GM19240 (cell line): ENCODE results near the gene POLR1A.
A peak's percentile ranks its signal among the peaks of the same experiment; 100 is the strongest.

ENCODE experiments used
- DNase-seq: peaks from one replicate; pipeline ENCODE4 v3.0.0; 2011; ENCODE audit warnings: low spot score; ENCODE audit not compliant: insufficient read length

POLR1A gene

DNA sequence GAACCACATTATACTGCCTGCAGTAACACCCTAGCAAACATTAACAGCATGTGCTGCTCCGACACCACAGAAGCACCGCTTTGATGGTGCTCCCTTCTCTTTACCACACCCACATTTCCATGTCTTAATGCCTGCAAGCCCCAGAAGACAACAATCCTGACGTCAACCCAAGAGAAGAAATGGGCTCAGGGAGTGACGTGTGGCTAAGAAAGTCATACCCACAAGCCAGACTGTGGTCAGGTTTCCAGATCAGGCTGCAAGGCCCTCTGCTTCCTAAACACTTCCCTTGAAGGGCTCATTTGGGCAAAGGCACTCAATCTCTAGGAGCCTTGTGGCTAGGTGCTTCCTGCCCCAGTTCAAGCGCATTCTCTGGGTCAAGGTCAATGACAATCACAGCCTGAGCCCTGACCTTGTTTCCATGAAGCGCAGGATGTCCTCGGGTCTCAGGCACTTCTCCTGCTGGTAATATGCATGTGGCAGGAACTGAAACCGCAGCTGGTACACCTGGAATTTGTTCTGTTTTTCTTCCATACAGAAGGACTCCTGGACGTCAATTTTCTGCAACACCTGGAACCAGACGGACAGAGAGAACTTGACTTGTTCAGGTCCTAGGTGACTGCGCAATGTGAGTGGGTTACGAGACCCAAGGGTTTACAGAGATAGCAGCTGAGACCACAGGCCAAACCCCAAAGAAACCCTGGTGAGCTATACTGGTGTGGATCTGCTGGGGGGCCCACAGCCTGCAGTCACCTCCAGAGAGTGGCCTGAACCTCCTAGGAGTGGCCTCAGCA lies 67.2 kb downstream of the POLR1A start:
- DNase-seq: no peak

DNA sequence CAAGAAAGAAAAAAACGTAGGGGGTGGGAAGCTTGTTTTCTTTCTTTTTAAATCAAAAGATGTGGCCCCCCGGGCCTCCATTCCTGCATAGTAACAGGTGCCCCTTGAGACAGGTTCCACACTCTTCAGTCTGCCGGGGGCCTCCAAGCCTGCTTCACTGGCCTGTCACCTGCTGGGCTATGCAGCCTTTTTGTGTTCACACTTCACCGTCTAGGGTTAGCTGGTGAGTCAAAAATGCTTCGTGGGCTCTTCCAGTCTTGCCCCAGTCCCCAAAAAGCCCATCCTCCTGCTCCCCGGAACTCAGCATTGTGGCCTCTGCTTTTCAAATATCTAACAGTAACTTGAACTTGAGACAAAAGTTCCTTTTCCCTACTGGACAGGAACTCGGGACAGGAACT lies 67.9 kb downstream of the POLR1A start:
- no peak for DNase-seq

DNA sequence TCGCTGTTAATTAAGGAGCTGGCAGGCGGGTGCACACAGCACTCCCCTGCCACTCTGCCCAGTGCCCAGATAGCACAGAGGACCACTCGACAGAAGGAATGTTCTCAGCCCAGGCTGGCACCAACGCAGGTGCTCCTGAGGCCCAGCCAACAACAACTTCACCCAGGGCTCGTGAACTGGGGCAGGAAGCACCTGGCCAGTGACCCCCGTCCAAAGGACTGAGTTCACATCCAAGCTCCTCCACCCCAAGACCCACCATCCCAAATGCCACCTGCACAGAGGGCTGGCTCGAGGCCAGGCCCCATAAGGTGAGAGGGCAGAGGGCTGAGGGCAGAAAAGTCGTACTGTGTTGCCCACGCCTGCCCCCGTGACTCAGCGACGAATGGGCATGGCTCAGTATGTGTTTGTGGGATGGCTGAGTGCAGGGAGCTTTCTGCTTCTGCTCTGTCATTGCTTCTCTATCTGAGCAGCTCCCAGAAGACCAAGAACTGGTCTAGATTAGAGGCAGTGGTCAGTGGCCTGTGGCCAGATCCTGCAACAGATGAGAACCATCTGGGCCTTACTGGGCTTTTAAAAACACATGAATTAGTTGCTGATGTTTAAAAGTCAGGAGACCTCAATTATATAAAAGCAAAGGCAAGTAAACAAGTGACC lies 68.4 kb downstream of the POLR1A start:
- no peak for DNase-seq

DNA sequence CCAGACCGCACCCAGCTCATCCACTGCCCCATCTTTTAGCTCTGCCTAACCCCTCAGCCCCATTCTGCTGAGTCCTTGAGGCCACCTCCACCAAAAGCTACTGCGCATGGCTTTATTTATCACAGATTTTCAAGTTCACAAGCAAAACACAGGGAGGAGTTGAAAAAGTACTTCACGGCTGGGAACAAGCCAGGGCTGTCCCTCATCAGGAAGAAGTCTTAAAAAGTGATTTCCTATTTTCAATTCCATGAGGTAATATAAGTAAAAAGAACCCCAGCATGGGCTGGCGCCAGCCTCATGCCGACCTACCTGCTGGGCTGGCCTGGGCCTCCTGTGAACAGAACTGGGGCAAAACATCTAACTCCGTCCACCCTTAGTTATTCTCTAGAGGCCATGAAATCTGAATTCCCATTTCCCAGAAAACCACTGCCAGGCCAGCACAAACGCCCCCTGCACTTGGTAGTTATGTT lies 69.0 kb downstream of the POLR1A start:
- no peak for DNase-seq

DNA sequence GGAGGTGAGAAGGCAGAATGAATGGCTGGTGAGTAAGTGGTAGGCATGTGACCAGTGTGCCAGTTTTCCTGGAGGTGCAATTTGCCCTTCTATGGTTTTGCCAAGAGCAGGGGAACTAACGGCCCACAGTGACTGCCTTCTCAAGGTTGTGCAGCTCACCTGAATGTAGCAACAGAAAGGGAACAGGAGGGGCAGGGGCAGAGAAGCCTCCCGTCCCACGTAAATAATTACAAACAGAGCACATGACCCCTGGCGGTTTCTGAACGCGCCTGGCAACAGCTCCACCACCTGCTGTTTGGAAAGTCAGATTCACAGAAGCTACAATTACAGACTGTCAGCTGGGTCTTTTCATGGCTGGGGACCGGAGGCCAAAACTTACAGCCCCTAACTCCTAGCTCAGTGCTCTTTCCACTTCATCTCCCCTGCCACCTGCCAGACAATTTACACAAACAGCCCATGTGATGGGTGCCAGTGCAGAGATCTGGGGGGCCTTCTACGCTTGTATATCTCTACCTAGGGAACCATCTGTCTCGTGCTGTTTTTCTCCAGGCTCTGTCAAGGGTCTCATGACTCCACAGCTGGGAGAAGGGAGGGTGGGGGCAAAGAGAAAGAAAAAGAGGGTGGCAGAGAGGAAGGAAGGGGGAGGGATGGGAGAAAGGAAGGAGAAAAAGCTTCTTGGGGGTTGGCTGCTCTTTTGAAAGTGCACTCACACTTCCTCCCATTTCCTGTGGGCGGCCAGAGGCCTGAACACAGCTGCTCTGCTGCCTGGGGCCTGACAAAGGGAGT lies 69.6 kb downstream of the POLR1A start:
- DNase-seq: peak; percentile 95

DNA sequence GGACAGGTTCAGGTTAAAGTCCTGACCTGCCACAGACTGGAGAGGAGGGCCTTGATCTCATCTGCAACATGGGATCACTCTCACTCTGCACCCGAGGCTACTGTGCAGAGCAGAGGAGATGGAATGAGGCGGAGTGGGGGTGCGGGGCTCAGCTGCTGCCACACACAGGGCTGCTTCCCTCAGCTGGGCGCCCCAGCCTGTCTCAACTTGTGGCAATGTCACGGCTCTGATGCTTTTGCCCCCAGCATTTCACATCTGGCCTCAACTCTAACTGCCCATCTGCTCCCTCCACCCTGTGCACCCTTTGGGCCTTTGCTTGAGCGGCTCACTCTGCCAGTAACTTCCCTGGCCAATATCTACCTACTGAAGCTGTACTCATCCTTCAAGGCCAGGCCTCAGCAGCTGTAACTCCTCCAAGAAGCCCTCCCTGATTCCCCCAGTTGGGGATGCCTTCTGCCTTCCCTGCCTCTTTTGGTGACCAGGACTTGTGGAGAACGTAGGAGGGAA lies 70.3 kb downstream of the POLR1A start:
- DNase-seq: no peak

DNA sequence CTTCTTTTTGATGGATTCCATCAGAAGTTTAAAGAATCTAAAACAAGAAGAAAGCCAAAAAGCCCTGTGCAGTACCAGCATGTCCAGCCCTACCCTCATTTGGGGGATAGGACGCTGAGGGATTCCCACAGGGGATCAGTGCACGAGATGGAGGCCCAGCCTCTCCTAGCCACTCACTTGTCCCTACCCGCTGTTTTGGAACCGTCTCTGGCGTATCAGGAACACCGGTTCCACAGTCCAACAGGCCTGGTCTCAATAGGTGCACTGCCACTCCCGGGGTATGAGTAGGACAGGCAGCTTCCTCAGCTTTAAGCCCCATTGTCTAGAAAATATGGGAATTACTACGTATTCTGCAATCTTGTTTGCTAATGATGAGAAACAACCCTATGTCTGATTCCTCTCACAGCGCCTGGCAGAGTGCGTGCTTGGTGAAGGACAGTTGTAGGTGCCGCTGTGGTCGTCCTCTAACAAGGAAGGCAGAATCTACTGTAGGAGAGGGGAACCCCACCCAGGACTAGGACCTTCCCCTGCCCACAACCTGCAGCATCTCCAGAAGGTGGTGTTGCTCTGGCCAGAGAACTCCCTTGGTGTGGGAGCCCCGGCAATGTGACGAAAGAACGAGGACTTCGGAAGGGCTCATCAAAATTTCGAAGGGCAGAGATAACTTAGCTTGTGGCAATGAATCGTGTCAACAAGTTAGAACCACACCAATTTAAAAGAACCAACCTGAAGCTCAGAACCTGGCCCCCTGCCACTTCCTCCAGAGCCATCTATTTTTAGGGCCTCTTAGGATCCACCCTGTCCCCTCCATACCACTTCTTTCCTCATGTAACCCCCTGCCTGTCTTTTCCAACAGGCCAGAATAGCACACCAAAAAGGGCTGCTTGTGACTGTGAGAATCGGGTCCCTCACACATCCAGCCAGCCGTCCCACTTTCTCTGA lies 71.7 kb downstream of the POLR1A start:
- no peak for DNase-seq

DNA sequence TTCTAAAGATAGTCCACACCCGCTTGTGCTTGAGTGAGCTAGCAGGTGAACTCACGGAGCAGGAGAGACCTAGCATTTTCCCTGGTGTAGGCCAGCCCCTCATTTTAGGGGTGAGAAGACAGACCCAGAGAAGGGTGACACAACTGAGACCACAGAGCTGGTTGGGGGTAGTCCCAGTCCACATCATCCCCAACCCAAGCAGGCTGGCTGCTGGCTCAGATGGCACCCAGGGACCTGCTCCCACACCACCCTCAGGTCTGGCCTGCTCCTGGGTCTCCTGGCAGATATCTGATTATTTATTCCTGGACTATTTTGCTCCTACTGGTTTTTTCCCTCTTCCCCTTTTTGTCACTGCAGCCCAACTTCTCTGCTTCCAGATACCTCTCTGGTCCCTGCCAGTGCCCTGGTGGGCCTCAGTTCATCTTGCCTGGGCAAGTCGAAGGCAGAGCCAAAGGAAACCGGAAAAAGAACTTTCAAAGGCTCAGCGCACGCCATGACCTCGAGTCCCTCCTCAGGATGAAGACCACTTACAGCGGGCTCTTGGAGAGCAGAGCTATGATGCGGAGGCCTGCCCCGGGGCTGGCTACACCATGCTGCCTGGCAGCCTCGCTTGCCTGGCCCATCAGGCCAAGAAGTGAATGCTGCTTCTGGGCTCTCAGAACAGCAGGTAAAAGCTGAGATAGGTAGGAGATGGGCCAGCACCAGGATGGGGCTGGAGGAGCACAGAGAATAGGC lies 72.7 kb downstream of the POLR1A start:
- DNase-seq: no peak

DNA sequence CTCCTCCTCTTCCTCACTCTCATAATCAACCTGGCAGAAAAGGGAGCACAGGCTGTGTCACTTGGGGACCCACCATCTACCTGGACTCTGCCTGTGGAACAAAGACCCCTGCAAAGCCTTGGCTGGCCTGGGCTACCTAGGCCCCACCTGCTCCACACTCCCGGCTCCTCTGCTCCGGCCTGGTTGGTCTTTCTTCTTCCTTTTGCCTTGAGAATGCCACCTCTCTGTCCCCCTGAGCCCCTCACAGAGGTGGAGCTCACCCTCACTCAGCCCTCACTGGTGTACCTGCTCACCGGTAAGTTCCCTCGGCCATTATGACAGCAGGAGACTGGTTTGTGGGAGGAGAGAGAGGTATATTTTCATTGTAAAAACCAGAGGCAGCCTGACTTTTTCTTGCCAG lies 74.1 kb downstream of the POLR1A start:
- DNase-seq: no peak

DNA sequence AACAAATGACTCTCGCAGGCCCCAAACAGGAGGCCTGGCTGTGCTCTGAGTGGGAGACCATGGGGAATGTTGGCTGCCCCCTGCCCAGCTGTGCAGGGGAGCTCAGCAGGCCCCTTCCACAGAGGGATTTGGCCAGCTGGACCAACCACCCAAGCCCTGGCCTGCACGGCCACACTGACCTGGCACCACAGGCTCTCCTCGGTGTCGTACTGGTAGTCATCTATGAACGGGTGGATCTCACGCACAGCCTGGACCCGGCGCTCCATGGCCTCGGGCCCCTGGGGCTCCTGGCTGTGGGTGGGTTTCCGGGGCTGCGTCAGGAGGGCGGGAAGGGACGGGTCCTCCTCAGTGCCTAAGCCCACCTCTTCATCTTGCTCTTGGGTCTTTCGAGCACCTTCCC lies 74.5 kb downstream of the POLR1A start:
- DNase-seq: no peak

DNA sequence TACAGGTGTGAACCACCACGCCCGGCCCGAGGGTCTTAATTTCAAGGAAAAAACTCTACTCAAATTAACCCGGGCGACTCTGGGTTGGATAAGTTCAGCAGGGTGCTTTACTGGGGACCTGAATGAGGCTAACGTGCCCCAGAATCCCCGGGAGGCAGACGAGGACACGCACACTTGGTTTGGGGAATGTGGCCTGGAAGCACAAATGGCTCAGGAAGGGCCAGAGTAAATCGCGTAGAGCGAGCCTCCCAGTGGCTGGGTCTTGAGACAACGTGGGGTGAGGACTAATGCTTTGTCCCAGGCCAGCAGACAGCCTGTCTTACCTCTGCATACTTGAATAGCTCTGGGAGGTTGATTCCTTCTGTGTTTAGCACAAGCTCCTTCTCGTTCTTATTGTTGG lies 75.8 kb downstream of the POLR1A start:
- no peak for DNase-seq

DNA sequence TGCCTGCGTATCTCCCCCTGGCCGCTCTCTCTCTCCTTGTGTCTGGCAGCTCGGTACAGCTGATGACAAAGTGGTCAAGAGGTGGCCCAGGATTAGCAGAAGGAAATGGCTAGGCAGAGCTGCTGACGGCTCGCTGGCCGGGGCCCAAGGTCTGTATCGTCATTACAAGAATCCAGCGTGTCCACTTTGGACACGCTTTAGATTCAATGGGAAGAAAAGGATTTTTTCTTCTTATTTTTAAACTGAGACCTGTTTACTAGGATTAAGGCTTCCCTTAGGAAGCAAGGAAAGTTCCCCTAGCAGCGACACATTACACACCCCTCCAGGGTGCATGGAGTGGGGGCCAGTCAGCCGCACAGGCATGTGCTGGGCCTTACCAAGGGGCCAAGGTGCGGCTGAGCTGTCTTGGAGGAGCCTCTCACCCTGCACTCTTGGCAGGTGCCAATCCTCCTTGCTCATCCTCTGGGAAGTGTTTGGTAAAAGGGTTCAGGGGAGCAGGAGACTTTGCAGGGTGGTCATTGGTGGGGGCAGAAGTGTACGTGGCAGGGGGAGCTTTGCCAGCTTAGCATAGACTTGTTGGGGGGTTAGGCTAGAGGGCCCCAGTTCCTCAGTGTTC lies 76.8 kb downstream of the POLR1A start:
- DNase-seq: no peak

DNA sequence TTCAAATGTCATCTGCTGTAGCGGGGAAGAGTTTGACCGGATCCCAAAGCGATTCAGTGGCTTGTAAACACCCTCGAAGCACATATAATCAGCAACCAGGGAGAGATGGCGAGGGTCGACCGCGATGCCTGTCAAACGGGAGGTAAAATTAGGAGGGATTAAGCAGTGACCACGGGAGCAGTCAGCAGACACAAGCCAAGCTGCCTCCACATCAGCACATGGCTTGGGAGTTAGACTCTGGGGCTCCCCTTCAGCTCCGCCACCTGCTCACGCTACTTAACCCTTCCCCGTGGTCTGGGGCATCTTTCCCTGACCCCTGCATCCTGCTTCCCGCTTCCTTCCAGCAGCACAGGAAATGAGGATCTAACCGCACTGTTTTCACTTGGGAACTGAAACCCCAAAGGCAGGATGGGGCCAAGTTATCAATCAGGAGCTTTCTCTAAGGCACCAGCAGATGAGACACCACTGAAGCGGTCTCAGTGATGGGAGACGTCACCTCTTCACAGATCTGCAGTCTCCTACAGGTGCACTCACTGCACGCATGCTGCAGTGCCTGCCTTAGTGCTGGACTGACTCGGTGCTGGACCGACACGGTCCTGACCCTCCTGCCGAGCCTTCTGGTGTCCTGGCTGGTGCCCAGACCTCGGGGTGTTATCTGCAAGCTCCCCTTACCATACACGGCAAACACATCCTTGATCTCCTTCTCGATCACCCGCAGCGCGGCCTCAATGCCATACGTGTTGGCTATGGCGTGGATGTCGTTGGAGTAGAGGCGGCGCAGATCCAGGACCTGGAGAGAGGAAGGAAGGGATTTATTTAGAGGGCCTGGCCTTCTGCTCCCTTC lies 77.5 kb downstream of the POLR1A start:
- DNase-seq: no peak

DNA sequence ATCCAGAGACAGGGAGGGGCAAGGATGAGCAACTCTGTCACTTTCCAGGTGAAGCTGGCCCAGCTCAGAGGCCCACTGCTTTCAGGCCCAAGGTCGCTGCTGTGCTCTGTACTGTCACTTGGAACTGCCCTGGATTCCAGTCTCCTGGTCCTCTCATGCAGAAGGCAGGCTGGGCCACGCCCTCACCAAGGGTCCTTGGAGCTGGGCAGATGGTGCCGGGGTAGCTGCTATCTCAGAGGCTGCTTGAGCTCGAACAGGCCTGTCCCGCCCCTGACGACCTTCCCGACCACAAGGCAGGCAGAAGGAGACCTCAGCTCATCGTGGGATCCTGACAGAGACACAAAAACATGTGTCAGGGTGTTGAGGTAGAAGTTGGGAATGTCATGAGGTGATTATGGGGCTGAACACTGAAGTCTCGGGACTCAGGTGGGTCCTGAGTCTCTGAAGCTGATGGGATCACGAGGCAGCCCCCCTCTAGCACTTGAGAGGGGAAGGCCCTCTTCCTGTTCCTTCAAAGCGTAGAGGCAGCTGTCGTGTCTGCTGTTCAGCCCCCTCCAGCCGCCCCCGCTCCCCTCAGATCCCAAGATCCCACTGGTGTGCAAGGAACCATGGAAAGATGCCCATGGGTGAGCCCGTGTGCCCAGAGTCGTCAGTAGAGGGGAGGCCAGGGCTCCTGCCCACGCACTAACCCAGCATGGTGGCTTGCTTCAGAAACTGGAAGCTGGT lies 78.3 kb downstream of the POLR1A start:
- no peak for DNase-seq

DNA sequence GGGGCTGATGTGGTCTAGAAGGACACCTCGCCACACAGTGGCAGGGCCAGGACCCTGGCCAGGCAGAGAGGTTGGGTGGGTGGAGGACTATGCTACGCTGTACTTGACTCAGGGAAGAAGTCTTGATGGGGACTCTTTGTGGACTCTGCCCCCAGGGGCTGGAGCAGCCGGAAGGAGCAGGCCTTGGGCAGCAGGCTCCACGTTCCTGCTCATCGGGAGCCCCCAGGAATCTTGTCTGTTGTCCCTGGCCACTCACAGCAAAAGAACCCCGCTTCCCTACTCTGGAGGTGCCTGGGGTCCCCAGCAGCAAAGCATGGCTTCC lies 79.0 kb downstream of the POLR1A start:
- DNase-seq: no peak

DNA sequence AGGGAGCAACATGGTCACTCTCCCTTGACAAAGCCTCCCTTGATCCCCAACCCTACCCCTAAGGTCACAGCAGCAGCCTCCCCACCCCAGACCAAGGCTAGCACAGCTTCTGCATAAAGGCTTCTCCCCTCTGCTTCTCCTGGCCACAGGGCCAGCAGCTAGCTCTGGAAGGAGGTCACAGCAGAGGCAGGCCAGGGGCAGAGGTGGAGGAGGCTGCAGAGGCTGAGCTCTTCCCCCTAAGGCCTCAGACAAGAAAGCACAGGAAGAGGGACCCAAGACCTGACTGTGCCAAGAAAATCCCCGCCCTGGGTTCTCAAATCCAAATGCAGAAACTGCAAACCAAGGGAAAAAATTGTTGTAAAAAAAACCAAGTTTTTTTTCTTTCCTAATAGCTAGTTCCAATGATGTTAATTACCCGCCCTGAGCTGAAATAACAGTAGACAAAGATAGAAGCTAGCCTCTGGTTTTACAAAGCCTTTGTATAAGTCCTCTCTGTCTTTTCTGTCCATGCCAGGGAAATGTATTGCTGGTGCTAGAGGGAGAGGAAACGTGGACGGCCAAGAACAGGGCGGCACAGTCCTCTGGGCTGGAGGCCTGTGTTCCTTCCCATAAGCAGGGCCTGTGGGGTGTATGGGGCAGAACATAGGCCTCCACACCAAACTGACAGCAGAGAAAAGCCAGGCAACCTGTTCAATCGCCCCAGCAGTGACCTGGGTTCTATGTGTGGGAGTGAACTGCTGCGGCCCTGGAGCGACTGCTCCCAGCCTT lies 79.5 kb downstream of the POLR1A start:
- DNase-seq: no peak

DNA sequence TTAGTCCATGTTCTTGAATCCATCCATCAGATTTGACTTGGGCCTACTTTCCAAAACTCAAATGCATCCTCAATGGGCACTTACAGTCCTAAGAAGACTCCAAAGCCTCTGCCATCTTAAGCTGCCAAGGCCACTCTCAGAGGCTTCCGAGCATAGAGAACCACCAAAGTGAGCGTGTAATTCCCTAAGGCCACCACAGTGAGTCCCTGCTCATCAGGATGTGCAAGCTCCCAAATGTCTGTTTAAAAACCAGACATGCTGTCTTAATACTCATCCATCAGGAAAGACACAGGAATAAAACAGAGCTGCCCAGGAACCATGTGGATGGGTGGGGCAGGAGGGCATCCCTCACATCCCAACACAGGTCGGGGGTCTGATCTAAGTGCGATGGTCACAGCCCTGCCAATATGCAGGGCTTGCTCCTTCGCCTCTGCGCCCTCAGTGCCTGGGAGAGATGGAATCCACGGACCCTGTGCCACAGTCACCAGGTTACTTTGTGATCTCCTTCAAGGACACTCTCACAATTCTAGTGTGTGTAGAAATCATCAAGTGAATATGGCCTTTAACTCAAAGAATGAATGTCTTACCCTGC lies 80.4 kb downstream of the POLR1A start:
- DNase-seq: no peak
